Smooth muscle cell (in vitro differentiated cells): ENCODE data around the gene ITGA2B. TPM values are rescaled to one million over a fixed set of nuclear protein-coding genes. Genes with fewer than 3 reads are reported as not detected.
"Not testable (repeated sequence)": the region's sequence is repeated elsewhere in the genome, so short reads cannot be mapped to it uniquely, and the experiment has no call there.

Experiments
- DNase-seq: peaks from one replicate; lab custom pipeline; 2025; ENCODE audit not compliant: unreplicated experiment; lab: John Stamatoyannopoulos, UW
- H2AFZ ChIP-seq: fragments of 200-600 bp; sonication (generic); 2 replicates; pipeline ENCODE4 v1.6.0; 2016; ENCODE audit warnings: antibody characterized with exemption, low read depth, mild to moderate bottlenecking
- H3F3A ChIP-seq: fragments of 200-600 bp; sonication (generic); 2 replicates; pipeline ENCODE4 v1.6.0; 2017; ENCODE audit warnings: antibody characterized with exemption, low read depth
- H3K27ac ChIP-seq: fragments of 200-600 bp; sonication (generic); 2 replicates; pipeline ENCODE4 v1.5.1; 2016; ENCODE audit warnings: low read depth, mild to moderate bottlenecking
- H3K27me3 ChIP-seq: fragments of 200-600 bp; sonication (generic); 2 replicates; pipeline ENCODE4 v1.6.1; 2016; ENCODE audit warnings: low read depth, mild to moderate bottlenecking
- H3K36me3 ChIP-seq: fragments of 200-600 bp; sonication (generic); 2 replicates; pipeline ENCODE4 v1.5.1; 2016; ENCODE audit warnings: low read depth
- H3K4me1 ChIP-seq: fragments of 200-600 bp; sonication (generic); 2 replicates; pipeline ENCODE4 v1.5.1; 2016; ENCODE audit warnings: low read depth
- H3K4me2 ChIP-seq: fragments of 200-600 bp; sonication (generic); 2 replicates; pipeline ENCODE4 v1.6.0; 2016; ENCODE audit warnings: mild to moderate bottlenecking
- H3K4me3 ChIP-seq: fragments of 200-600 bp; sonication (generic); 2 replicates; pipeline ENCODE4 v1.5.1; 2016; ENCODE audit warnings: mild to moderate bottlenecking
- H3K79me2 ChIP-seq: fragments of 200-600 bp; sonication (generic); 2 replicates; pipeline ENCODE4 v1.6.0; 2016; ENCODE audit warnings: low read depth, mild to moderate bottlenecking
- H3K9ac ChIP-seq: fragments of 200-600 bp; sonication (generic); 2 replicates; pipeline ENCODE4 v1.6.0; 2016; ENCODE audit warnings: low read depth
- H3K9me3 ChIP-seq: fragments of 200-600 bp; sonication (generic); replicated peaks from 2 replicates; pipeline ENCODE4 v1.5.1; 2016; ENCODE audit warnings: low read depth
- H4K20me1 ChIP-seq: fragments of 200-600 bp; sonication (generic); 2 replicates; pipeline ENCODE4 v1.6.0; 2016; ENCODE audit warnings: low read depth
- WGBS: methylation state at CpG from one replicate; pipeline ENCODE4 v1.1.7; 2016; ENCODE audit warnings: low lambda C conversion rate; 5-methylcytosine and 5-hydroxymethylcytosine counted together
- polyA plus RNA-seq: library from polyadenylated mRNA; unstranded; fragments of >200 nt; fragmentation: Nextera tagmentation; extraction: Ambion mirVana; gene quantifications from 2 replicates; pipeline ENCODE4 v1.2.1, GENCODE V29; 2016
- total RNA-seq: library from RNA; depleted of rRNA; stranded (reverse); fragments of >200 nt; gene quantifications from 2 replicates; pipeline ENCODE4 v1.2.3, GENCODE V29; 2014
- TF ChIP-seq, protein P1 (sequence below): fragments of 200-600 bp; sonication (generic); IDR thresholded peaks from 2 replicates; pipeline ENCODE4 v1.5.1; 2017; ENCODE audit warnings: borderline replicate concordance, mild to moderate bottlenecking, antibody characterized with exemption; ENCODE audit not compliant: insufficient read depth, poor library complexity, severe bottlenecking

ITGA2B gene
- total and polyA plus RNA-seq, 2 experiments from 2014 or later = 2.1 to 4.0 TPM

DNA sequence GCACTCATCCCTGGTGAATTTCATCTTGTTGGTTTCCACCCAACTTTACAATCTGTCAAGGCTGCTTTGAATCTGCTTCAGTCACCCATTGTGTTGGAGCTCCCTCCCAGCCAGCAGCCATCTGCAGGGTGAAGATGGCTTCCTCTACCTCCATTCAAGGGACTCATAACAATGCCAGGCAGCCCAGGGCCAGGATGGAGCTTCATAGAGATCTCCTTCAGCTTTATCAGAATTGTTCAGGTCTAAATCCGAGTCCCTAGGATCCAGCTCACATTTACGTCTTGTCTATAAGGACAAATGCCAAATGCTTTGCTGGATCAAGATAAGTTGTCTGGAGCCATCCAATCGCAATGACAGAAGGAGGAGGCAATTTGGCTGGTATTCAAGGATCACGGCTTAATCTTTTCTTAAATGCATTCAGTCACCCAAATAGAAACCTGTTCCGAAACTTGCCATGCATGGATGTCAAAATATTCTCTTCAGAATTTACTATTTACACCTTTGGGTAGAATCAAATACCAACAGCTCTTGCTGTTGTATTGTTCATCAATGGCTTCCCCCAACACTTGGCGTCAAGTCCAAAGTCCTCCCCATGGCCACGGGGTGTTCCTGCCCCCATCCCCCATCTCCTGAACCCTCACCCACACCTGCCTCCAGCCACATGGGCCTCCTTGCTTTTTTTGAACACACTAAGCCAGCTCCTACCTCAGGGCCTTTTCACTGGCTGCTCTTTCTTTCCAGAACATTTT, 22.0 kb downstream of the ITGA2B start:
- Histone ChIP-seq H3K9ac (no peak overlapping the region), H3F3A (no peaks in the 10 kb centered on the region), H3K4me1 (peaks cover 2% of the 10 kb centered on the region), H4K20me1 (peaks cover 4% of the 10 kb centered on the region), H2AFZ (no peak overlapping the region), H3K4me3 (no peak overlapping the region), H3K4me2 (no peak overlapping the region), H3K79me2 (peaks cover 11% of the 10 kb centered on the region), H3K27ac (no peak overlapping the region), H3K27me3 (peaks cover 7% of the 10 kb centered on the region), H3K9me3 (no peaks in the 10 kb centered on the region), H3K36me3 (no peaks in the 10 kb centered on the region)
- TF ChIP-seq, protein P1, sequence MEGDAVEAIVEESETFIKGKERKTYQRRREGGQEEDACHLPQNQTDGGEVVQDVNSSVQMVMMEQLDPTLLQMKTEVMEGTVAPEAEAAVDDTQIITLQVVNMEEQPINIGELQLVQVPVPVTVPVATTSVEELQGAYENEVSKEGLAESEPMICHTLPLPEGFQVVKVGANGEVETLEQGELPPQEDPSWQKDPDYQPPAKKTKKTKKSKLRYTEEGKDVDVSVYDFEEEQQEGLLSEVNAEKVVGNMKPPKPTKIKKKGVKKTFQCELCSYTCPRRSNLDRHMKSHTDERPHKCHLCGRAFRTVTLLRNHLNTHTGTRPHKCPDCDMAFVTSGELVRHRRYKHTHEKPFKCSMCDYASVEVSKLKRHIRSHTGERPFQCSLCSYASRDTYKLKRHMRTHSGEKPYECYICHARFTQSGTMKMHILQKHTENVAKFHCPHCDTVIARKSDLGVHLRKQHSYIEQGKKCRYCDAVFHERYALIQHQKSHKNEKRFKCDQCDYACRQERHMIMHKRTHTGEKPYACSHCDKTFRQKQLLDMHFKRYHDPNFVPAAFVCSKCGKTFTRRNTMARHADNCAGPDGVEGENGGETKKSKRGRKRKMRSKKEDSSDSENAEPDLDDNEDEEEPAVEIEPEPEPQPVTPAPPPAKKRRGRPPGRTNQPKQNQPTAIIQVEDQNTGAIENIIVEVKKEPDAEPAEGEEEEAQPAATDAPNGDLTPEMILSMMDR = no peak
- 85% methylated on average over 7 of the region's 7 CpGs for WGBS
- DNase-seq = no peak

DNA sequence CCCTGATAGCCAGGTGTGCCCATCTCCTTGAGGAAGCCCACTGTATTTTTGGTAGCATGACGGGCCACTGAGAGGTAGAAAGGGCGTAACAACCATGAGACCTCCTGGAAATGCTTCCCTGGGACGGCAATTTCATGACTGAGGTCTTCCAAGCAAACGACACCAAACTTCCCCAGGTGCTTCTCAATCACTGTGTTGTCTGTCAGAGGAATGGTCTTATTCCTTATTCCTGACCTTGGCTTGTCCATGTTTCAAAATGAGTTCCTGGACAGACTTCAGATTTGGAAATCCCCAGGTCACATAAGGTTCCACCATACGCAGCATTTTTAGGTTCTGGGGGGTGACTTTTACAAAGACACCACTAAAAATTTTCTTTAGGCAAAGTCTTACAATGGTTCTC, 24.4 kb downstream of the ITGA2B start:
- not testable (repeated sequence) for H3K9me3 ChIP-seq, DNase-seq, H3K36me3 ChIP-seq, H3K9ac ChIP-seq, H3K27me3 ChIP-seq, H2AFZ ChIP-seq, H3K4me3 ChIP-seq, H3K4me2 ChIP-seq, H3K27ac ChIP-seq, H3F3A ChIP-seq
- Histone ChIP-seq H3K79me2 (peaks cover 12% of the 10 kb centered on the region), H3K4me1 (peaks cover 24% of the 10 kb centered on the region), H4K20me1 (peaks cover 28% of the 10 kb centered on the region)
- whole genome bisulfite sequencing = 93% methylated on average over 5 of the region's 5 CpGs

DNA sequence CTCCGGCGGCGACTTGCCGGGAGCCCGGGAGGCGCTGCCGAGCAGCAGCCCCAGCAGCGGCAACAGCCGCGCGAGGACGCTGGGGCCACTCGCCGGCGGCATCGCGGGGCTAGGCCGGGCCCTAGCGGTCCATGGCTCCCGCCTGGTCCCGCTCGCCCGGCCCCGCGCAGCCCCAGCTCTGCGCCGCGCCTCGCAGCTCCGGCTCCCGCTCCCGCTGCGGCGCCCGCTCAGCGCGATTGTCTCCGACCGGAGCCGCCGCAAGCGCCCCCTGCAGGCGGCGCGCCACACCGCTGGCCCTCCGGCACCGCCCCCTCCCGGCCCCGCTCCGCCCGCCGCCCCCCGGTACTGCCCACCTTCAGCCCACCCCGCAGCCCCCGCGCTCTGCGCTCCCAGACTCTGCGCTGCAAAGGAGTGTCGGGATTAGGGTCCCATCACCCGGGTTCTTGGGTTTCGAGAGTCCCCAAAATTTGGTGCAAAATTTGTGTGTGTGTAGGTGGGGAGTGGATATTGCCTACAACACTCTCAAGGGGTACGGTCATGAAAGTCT, 25.8 kb downstream of the ITGA2B start, which contains the start of gene FAM171A2:
Gene FAM171A2, minus strand, starts transcription at position 241 of the 547 bp plus-strand sequence. Its CDS starts 139 bp downstream, at position 102.
- peaks cover 5% of the 10 kb centered on the region for H3F3A ChIP-seq
- H2AFZ ChIP-seq = peak within 1 kb of the TSS; percentile 93
- peaks cover 7% of the 10 kb centered on the region for H3K27me3 ChIP-seq
- H3K9me3 ChIP-seq = no peaks in the 10 kb centered on the region
- H3K9ac ChIP-seq = peak within 1 kb of the TSS; percentile 74
- no peak within 1 kb of the TSS for H3K27ac ChIP-seq
- peak; percentile 29 for DNase-seq
- H3K4me2 ChIP-seq = peak within 1 kb of the TSS; percentile 94
- TF ChIP-seq, protein P1 = peak; percentile 68
- peak within 1 kb of the TSS; percentile 99 for H3K4me3 ChIP-seq
- H3K36me3 ChIP-seq = no peaks in the 10 kb centered on the region
- peaks cover 25% of the 10 kb centered on the region for H3K4me1 ChIP-seq
- whole genome bisulfite sequencing = 1% methylated on average over 38 of the region's 63 CpGs
- peaks cover 41% of the 10 kb centered on the region for H4K20me1 ChIP-seq
- H3K79me2 ChIP-seq = peaks cover 12% of the 10 kb centered on the region

DNA sequence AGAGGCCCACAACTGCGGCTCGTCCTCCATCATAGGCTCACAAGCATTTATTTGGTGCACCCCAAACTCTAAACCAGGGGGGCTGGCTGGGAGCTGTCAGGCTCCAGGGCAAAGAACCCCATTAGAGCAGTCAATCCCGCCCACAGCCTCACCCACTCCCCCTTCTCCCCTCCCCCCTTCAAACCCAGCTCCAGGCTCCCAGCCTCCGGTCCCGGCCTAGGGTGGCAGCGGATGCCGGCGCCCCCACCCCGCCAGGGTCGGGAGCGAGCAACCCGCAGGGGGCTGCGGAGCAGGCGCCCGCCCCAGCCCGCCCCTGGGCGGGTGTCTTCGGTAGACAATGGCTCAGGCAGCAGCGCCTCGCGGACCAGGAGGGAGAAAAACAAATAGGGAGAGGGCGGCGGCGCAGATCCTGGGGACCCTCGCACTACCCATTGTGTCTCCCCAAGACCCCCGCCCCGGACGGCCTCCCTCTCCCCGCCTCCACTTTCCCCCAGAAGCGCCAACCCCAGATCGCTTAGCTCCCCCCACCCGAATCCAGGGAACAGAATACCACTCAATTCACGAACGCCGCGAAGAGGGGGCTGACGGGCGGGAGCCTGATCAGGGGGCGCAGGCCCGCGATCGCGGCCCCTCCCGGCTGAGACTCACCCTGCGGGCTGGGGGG, 26.4 kb downstream of the ITGA2B start:
- Histone ChIP-seq H2AFZ (peak overlapping the region; percentile 93), H3K4me2 (peak overlapping the region; percentile 94), H3K79me2 (peaks cover 12% of the 10 kb centered on the region), H3K9me3 (no peaks in the 10 kb centered on the region), H3K4me3 (peak overlapping the region; percentile 99), H3K27me3 (peaks cover 7% of the 10 kb centered on the region), H4K20me1 (peaks cover 46% of the 10 kb centered on the region), H3K36me3 (no peaks in the 10 kb centered on the region), H3K9ac (peak overlapping the region; percentile 74), H3F3A (peaks cover 5% of the 10 kb centered on the region), H3K4me1 (peaks cover 25% of the 10 kb centered on the region), H3K27ac (no peak overlapping the region)
- 3% methylated on average over 18 of the region's 45 CpGs for whole genome bisulfite sequencing
- no peak for DNase-seq
- TF ChIP-seq, protein P1 = no peak
